NCI-H1694 (cell line): Measurements from ENCODE around the gene PKDREJ.

Experiments used
- DNase-seq: peaks from one replicate; lab custom pipeline; 2025; lab: John Stamatoyannopoulos, UW

PKDREJ gene

DNA sequence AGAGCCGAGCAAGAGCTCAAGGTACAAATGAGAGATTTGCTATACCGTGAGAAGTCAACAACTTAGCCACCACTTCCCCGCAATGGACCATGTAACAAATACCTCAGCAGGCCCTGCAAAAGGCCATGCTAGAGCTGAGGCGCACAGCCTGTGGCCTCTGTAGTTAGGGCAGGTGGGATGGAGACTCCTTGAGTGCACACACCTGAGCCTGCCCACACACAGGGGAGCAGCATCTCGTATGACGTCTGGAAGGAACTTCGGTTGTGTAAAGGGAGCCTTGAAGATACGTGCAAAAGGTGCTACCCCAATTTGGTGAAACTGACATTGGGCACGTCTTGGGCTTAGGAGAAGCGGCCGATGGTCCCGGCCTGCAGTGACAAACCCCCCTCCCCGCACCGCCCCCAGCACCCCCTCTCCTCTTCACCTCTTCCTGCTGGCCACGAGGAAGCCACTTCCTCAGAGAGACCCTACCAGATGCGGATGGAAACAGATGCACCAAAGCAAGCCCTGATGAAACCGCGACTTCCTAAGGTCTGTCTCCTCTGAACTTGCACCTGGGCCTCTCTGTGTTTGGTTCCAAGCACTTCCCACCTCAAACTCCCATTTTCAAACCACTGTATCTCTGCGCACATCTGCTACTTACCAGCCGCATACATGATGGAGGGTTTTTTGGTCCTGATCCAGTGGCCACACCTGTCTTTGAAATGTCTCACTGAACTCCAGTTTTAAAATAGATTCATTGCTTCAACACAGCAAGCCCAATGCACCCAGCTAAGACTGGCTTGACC is 23.7 kb downstream of the PKDREJ start:
- DNase-seq: no peak

DNA sequence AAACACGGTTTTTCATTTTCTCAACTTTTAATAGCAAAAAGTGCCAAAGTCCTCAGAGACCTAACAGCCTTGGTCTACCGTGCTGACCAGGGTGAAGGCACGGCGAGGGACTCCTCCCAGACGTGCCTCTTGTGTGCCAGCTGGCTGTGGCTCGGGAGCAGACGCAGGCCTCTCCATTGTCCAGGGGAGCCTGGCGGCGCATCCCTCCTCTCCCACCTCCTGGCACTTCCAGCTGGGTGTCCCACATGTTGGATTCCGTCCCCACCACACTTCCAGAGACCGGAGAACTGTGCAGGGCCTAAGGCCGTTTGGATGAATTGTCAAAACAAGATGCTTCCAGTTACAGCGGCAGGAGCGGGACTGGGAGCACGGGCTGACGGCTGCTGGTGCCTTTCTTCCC is 24.6 kb downstream of the PKDREJ start:
- no peak for DNase-seq

DNA sequence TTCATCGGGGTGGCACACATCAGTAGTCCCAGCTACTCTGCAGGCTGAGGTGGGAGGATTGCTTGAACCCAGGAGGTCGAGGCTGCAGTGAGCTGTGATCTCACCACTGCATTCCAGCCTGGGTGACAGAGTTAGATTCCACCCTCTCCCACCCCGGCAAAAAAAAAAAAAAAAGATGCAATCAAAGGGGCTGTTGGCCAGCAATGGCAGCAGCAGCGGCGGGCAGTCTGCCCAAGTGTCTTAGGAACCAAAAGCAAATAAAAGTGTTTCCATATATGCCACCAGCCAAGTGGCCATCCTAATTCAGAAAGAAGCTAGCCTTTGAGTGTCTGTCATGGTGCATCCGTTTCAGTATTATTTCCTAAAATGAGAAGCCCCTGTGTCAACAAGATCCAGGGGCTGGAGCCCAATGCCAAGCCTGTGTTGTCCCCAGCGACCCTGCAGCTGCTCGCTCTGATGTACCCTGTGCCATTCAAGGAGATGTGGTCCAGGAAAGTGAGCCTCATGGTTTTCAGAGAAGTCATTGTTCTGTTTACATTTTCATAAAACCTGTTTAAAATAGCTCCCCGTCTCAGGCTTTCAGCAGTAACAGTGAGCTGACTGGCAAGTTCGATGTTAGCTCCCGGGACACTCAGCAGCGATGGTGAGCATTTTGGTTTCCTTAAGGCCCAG is 25.6 kb downstream of the PKDREJ start:
- no peak for DNase-seq

DNA sequence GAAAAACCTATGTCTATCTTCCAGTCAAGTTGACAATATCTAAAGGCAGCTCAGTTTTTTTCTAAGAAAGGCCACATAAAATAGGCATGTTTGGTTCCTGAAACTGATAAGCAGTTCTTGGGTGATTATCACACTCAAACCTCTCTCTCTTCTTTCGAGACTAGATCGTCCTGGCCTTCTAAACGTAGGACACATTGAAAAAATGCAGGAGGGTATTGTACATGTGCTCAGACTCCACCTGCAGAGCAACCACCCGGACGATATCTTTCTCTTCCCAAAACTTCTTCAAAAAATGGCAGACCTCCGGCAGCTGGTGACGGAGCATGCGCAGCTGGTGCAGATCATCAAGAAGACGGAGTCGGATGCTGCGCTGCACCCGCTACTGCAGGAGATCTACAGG is 28.2 kb downstream of the PKDREJ start:
- no peak for DNase-seq

DNA sequence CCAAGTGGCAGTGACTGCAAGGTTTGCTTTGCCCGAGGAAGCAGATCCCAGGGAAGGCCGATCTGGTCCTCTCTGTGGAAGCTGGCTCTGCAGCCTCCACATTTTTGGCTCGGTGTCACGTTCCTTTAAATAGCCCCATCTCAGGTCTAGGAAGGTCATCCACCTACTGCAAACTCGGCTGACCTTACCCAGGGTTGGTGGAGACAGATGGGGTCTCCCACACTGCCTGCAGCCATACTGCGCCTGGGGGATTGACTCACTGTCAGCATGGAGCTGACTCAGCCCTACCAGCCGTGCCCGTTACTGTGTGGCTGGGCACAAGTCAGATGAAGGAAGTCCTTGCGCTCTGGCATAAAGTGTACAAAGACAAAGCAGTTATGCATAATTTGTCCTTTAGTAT is 29.9 kb downstream of the PKDREJ start:
- peak; percentile 69 for DNase-seq

DNA sequence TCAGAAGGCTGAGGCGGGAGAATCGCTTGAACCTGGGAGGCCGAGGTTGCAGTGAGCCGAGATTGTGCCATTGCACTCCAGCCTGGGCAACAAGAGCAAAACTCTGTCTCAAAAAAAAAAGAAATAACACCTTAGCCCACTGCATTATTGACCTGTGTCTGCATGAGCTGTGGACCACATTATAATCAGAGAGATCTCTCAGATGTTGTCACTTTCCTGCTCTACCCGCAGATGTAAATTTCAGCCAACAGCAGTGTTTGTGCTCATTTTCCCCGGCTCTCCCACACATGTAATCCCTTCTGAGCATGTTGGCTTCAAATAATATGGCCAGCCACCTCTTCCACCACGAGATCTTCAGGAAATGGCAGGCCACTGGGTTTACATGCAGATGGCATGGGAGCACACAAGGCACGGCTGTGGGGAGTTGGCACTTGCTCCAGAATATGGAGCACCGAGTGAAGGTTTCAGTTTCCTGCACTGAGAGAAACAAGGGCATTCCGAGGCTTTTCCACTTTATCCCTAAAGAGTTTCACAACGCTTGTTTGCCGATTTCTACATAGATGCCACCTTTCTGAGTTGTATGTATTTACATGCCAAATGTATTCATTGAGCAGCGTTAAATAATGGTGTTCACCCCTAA is 32.8 kb downstream of the PKDREJ start:
- no peak for DNase-seq

DNA sequence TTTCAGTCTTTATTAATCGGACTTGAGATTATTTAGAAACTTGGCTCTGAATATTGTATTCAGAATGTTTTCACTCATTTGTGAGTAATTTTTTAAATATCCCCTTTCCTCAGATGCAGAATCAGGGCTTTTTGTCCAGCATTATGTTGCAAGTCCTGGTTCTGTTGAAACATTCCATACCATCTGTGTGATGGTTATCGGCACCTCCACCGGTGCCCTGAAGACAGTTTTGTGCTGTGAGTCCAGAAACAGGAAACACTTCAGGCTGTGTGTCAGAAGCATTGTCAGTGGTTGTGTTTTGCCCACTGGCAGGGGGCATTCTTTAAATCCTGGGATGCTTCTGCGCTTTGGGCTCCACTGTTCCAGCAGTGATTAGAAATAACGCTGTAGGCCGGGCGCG is 33.4 kb downstream of the PKDREJ start:
- no peak for DNase-seq

DNA sequence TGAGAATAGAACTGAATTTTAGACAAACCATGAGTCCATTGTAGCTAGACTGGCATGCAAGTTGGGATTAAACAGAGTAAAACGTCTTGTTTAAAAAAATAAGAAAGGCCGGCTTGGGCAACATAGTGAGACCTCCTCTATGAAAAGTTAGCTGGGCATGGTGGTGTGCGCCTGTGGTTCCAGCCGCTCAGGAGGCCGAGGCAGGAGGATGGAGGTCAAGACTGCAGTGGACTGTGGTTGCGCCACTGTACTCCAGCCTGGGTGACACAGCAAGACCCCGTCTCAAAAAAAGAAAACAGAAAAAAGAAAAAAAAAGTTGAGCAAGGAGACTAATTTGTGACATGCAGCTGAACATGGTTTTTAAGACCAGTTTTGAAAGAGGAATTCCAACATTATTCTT is 36.6 kb downstream of the PKDREJ start:
- no peak for DNase-seq

DNA sequence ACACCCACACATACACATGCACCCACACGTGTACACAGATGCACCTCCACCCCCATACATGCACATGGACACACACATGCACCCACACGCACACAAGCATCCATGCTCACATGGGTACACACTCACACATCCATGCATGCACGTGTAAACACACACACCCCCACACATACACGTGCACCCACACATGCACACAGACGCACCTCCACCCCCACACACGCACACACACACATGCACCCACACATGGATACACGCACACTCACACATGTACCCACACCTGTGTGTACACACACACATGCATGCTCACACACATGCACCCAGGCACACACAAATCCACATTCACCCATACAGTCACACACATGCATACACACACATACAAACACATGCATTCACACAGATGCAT is 37.5 kb downstream of the PKDREJ start:
- no peak for DNase-seq

DNA sequence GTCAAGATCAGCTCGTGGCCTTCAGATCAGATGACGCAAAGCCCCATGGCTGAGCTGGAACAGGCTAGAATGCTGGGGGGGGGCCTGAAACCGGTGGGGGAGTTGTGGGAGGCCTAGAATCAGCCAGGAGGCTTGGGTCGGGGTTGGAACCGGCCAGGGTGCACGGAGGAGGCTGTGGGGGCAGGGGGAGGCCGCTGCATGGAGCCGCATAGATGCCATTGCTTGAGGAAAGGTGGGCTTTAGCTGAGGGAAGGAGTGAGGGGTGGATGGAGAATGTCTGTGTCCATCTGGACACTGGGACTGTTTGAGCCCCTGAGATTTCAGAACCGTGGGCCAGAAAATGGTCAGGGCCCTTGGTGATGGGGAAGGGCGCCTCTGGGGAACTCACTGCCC is 38.2 kb downstream of the PKDREJ start:
- DNase-seq: no peak

DNA sequence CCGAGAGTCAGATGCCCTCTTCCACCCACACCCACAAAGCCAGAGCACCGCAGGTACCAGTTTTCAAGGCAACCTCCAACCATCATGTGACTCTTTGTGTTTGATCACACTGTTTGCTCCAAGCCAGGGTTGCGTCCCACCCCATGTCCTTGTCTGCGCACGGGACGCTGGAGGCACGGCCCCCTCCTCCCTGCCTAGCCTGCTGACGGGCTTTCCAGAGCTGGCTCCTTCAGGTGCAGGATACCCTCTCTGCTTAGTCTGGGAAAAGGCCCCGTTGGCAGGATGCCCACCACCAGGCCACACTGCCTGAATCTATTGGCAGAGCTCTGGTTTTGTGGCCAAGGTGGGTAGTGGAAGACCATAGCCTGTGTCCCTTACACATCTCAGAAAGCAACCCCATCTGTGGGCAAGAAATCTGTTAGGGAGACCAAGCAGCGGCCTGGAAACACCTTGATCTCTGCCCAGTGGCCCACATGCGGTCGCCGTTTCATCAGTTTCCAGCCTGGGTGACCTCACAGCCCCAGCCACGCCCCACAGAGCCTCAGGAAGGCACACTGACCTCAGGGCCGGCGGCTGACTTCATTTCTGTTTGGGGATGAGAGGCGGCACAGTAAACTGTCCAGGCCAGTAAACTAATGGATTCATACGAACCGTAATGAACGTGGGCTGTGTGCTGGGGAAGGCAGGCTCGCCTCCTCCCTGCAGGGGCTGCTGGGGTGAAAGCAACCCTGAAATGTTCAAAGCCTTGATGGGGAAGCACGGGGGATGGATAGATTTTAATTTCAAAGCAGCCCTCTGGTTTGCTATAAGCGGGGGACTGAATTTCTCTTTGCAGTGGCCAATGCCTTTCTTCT is 38.9 kb downstream of the PKDREJ start:
- DNase-seq: no peak

DNA sequence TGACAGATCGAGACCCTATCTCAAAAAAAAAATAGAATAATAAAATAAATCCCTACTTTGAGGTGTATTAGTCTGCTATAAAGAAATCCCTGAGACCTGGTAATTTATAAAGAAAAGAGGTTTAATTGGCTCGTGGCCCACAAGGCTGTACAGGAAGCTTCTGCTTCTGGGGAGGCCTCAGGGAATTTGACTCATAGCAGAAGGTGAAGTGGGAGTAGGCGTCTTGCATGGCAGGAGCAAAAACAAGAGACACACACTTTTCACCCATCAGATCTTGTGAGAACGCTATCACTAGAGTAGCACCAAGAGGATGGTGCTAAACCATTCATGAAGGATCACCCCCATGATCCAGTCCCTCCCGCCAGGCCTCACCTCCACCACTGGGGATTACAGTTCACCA is 42.2 kb downstream of the PKDREJ start:
- no peak for DNase-seq

DNA sequence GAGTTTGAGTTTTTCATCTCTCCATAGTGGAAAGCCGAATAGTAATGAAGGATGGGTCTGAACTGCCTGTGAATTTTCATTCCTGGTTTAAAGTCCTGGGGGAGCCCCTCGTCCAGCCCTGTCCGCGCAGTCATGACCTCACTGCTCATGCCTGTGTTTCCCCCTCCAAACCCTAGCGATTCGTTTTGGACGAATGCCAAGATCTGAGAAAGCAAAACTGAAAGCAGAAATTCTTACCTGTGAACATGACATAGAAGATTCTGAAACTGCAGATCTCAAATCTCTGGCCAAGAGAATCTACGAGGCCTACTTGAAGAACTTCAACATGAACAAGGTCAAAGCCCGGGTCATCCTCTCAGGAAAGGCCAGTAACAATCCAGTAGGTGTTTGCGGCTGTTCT is 43.5 kb downstream of the PKDREJ start:
- no peak for DNase-seq

DNA sequence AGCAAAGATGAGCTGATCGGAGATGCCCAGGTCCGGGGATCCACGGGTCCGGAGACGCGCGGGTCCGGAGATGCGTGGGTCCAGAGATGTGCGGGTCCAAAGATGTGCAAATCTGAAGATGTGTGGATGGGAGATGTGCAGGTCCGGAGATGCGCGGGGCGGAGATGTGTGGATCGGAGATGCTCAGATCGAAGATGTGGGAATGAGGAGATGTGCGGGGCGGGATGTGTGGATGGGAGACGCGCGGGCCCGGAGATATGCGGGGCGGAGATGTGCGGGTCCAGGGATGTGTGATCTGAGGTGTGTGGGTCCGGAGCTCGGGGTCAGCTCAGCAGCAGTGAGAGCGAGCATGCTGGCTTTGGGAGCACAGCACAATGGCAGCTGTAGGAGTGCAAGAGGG is 48.5 kb downstream of the PKDREJ start:
- no peak for DNase-seq

DNA sequence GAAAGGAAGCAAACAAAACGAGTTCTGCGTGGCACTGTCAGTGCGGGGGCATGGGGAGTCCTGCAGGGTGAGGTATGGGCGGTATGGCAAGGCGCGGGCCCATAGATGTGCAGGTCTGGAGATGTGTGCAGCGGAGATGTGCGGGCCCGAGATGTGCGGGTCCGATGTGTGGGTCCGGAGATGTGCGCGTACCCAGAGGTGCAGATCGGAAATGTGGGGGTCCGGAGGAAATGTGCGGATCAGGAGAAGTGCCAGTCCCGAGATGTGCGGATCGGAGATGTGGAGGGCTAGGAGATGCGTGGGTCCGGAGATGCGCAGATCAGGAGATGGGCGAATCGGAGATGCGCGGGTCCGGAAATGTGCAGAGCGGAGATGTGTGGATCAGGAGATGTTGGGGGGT is 49.0 kb downstream of the PKDREJ start:
- no peak for DNase-seq

DNA sequence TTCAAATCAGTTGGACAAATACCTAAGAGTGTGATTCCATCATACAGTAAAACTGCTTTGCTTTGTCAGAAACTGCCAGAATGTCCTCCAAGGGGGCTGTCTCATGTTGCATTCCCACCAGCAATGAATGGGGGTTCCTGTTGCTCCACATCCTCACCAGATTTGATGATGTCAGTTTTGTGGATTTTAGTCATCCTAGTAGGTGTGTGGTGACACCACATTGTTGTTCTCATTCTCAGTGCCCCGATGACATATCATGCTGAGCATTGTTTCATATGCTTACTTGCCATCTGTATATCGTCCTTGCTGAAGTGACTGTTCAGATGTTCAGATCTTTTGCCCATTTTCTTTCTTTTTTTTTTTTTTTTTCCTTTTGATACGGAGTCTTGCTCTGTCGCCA is 50.1 kb downstream of the PKDREJ start:
- DNase-seq: no peak

DNA sequence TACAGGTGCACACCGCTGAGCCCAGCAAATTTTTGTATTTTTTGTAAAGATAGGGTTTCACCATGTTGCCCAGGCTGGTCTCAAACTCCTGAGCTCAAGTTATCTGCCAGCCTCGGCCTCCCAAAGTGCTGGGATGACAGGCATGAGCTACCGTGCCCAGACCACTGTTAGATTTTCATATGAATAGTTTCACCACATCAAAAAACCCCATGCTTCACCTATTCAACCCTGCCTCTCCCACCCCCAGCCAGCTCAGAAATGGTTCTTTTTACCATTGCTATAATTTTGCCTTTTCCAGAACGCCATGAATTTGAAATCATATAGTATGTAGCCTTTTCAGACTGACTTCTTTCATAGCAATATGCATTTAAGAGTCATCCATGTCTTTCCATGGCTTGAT is 50.9 kb downstream of the PKDREJ start:
- DNase-seq: no peak

DNA sequence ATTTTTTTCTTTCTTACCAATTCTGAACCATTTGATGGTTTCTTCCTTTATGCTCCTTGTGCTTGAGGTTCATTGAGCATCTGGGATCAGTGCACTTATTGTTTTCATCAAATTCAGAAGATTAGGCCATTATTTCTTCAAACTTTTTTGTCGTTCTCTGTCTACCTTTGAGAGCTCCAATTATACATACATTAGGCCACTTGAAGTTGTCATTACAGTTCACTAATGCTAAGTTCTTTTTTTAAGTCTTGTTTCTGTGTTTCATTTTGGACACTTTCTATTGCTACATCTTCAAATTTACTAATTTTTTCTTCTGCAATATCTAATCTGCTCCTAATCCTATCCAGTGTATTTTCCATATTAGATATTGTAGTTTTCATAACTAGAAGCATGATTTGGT is 53.9 kb downstream of the PKDREJ start:
- DNase-seq: no peak
